ENCODE results near the gene MOAP1. TPM values are rescaled to one million over a fixed set of nuclear protein-coding genes. Genes with fewer than 3 reads are reported as not detected.

Gene MOAP1
- total RNA-seq, 1 experiment from 2014 or later, result 17.5 TPM

Other genes with a start within 250 kb of the MOAP1 start
- 84.7 and 133 TPM in 2 replicates for gene ITPK1, start 69.0 kb downstream of the MOAP1 start, total RNA-seq (2022)
- 14.3 and 15.4 TPM in 2 replicates for gene LYSET, start 420 bp upstream of the MOAP1 start, total RNA-seq (2022)
- 9.9 and 12.3 TPM in 2 replicates for gene GON7, start 22.2 kb upstream of the MOAP1 start, total RNA-seq (2022)
- 12.7 and 13.0 TPM in 2 replicates for gene UBR7, start 22.4 kb upstream of the MOAP1 start, total RNA-seq (2022)
- 32.5 and 45.4 TPM in 2 replicates for gene BTBD7, start 148.1 kb upstream of the MOAP1 start, total RNA-seq (2022)
- not detected in 2 replicates for gene COX8C, start 162.3 kb upstream of the MOAP1 start, total RNA-seq (2022)
- gene UNC79, start 246.0 kb upstream of the MOAP1 start, total RNA-seq (2022), result 0.05 TPM in 2 replicates